IPS DF 6.9 (cell line): Measurements from ENCODE around the gene SMIM12.
"Not testable (repeated sequence)": the region's sequence is repeated elsewhere in the genome, so short reads cannot be mapped to it uniquely, and the experiment has no call there.

Source experiments
- DNase-seq: peaks from one replicate; pipeline ENCODE4 v3.0.0-alpha.2; 2013; ENCODE audit warnings: low read depth, low spot score
- H3K27ac ChIP-seq: one replicate; pipeline ENCODE4 v1.5.1; 2013; ENCODE audit warnings: low read length, control low read depth
- H3K27me3 ChIP-seq: 2 replicates; pipeline ENCODE4 v1.6.1; 2013; ENCODE audit warnings: mild to moderate bottlenecking, low read length; ENCODE audit not compliant: control insufficient read depth, insufficient read depth
- H3K36me3 ChIP-seq: 2 replicates; pipeline ENCODE4 v1.6.1; 2013; ENCODE audit warnings: low read length; ENCODE audit not compliant: control insufficient read depth, insufficient read depth
- H3K4me1 ChIP-seq: 2 replicates; pipeline ENCODE4 v1.6.1; 2013; ENCODE audit warnings: low read length; ENCODE audit not compliant: control insufficient read depth, insufficient read depth
- H3K4me3 ChIP-seq: 2 replicates; pipeline ENCODE4 v1.5.1; 2013; ENCODE audit warnings: mild to moderate bottlenecking, low read length
- H3K9me3 ChIP-seq: 2 replicates; pipeline ENCODE4 v1.6.1; 2013; ENCODE audit warnings: low read length, inconsistent platforms; ENCODE audit not compliant: control insufficient read depth, insufficient read depth
- whole genome bisulfite sequencing: extraction: QIAGEN DNeasy Blood & Tissue Kit; methylation state at CpG from one replicate; pipeline ENCODE4 v1.1.7; 2013; ENCODE audit warnings: mixed read lengths, missing lambda C conversion rate; ENCODE audit not compliant: insufficient read length, insufficient coverage; 5-methylcytosine and 5-hydroxymethylcytosine counted together

Gene SMIM12

GRCh38 chr1:34827341-34827941, 32.1 kb downstream of the SMIM12 start:
- Histone ChIP-seq H3K27me3 (no peaks in the 10 kb centered on the region), H3K4me1 (no peaks in the 10 kb centered on the region), H3K27ac (no peak overlapping the region), H3K4me3 (no peak overlapping the region), H3K9me3 (no peaks in the 10 kb centered on the region), H3K36me3 (no peaks in the 10 kb centered on the region)
- no peak for DNase-seq
- WGBS, result no CpG with 5 or more reads among the region's 5 CpGs

- H3K36me3 ChIP-seq, result no peaks in the 10 kb centered on the region
- no peaks in the 10 kb centered on the region for H3K9me3 ChIP-seq
- no CpG with 5 or more reads among the region's 11 CpGs for WGBS
- no peaks in the 10 kb centered on the region for H3K27me3 ChIP-seq
- no peak for DNase-seq
- H3K27ac ChIP-seq, result no peak overlapping the region
- no peak overlapping the region for H3K4me3 ChIP-seq
- H3K4me1 ChIP-seq, result no peaks in the 10 kb centered on the region
Observed at GRCh38 chr1:34825455-34826091, 34.0 kb downstream of the SMIM12 start.

DNA sequence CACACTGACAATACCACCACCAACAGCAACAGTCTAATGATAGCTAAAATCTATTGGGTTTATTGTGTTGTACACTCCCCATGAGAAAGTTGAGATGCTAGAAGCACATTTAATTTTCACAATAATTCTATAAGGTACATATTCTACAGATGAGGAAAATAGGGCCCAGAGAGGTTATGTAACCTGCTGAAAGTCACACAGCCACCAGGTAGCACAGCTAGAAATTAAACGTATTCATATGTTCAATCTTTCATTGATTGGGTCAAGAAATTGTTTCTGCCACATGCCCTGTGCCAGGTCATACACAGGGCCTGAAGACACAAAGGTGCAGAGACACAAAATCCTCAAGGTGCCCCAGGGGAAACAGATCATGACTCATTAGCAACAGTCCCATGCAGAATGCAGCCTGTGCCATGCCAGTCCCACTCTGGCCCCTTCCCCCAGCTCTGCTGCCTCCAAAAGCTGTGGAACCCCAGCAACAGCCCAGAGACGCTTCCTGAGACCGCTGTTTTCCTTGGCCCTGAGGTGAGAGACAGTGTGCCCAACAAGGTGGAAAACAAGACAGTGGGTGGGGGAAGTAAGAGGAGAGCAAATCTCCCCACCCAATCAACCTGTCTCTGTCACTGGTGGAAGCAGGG, 34.6 kb downstream of the SMIM12 start:
- WGBS, result no CpG with 5 or more reads among the region's 3 CpGs

GRCh38 chr1:34822202-34822601, 37.3 kb downstream of the SMIM12 start:
- no CpG with 5 or more reads among the region's 3 CpGs for WGBS
- Histone ChIP-seq H3K27ac (no peak overlapping the region), H3K4me1 (no peaks in the 10 kb centered on the region), H3K4me3 (no peak overlapping the region), H3K36me3 (no peaks in the 10 kb centered on the region), H3K9me3 (no peaks in the 10 kb centered on the region), H3K27me3 (no peaks in the 10 kb centered on the region)
- DNase-seq, result no peak

More for the DNA sequence above, 34.6 kb downstream of the SMIM12 start:
- no peaks in the 10 kb centered on the region for H3K9me3 ChIP-seq
- DNase-seq, result no peak
- H3K27ac ChIP-seq, result no peak overlapping the region
- no peaks in the 10 kb centered on the region for H3K27me3 ChIP-seq
- no peak overlapping the region for H3K4me3 ChIP-seq
- H3K36me3 ChIP-seq, result no peaks in the 10 kb centered on the region
- no peaks in the 10 kb centered on the region for H3K4me1 ChIP-seq

DNA sequence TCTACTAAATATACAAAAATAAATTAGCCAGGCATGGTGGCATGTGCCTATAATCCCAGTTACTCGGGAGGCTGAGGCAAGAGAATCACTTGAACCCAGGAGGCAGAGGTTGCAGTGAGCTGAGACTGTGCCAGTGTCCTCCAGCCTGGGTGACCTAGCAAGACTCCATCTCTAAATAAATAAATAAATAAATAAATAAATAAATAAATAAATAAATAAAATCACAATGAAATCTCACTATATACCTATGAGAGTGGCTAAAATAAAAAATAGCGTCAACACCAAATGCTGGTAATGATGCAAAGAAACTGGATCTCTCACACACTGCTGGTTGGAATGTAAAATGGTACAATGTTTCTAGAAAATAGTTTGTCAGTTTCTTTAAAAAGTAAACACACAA, 40.7 kb downstream of the SMIM12 start:
- H3K4me1 ChIP-seq, H3K27me3 ChIP-seq, H3K27ac ChIP-seq, H3K4me3 ChIP-seq, H3K9me3 ChIP-seq, H3K36me3 ChIP-seq, DNase-seq: not testable (repeated sequence)
- no CpG with 5 or more reads among the region's 2 CpGs for WGBS

DNA sequence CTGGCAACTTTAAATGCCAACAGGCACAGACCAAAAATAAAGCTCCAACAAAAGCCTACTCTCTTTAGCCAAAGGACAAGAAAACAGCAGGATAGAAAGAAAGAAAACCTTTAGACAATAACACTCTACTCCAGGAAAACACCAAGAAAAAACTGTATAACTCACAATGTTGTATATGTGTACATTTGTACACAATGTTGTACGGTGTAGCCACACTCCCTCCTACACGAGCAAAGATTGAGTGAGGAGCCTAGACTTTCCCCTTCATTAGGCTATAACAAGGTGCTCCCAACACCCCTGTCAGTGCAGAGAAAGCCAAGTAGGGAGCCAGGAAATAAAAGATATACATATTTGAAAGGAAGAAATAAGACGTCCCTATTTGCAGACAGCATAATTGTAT, 42.8 kb downstream of the SMIM12 start:
- WGBS, result no CpG with 5 or more reads among the region's 3 CpGs
- DNase-seq, result no peak
- H3K27ac ChIP-seq, result no peak overlapping the region
- no peaks in the 10 kb centered on the region for H3K9me3 ChIP-seq
- H3K36me3 ChIP-seq, result no peaks in the 10 kb centered on the region
- H3K4me1 ChIP-seq, result no peaks in the 10 kb centered on the region
- no peak overlapping the region for H3K4me3 ChIP-seq
- H3K27me3 ChIP-seq, result no peaks in the 10 kb centered on the region

GRCh38 chr1:34816332-34816731, 43.2 kb downstream of the SMIM12 start:
- DNase-seq, result no peak
- H3K9me3 ChIP-seq, result no peaks in the 10 kb centered on the region
- H3K4me3 ChIP-seq, result no peak overlapping the region
- H3K36me3 ChIP-seq, result no peaks in the 10 kb centered on the region
- no peaks in the 10 kb centered on the region for H3K4me1 ChIP-seq
- no peak overlapping the region for H3K27ac ChIP-seq
- no peaks in the 10 kb centered on the region for H3K27me3 ChIP-seq

GRCh38 chr1:34810781-34811180, 48.8 kb downstream of the SMIM12 start:
- not testable (repeated sequence) for H3K27me3 ChIP-seq, H3K4me3 ChIP-seq, H3K36me3 ChIP-seq, DNase-seq, H3K27ac ChIP-seq, H3K4me1 ChIP-seq, H3K9me3 ChIP-seq
- no CpG with 5 or more reads among the region's 3 CpGs for WGBS

- Histone ChIP-seq H3K4me3 (no peak overlapping the region), H3K36me3 (no peaks in the 10 kb centered on the region), H3K27ac (no peak overlapping the region), H3K27me3 (no peaks in the 10 kb centered on the region), H3K4me1 (no peaks in the 10 kb centered on the region), H3K9me3 (no peaks in the 10 kb centered on the region)
- WGBS, result no CpG with 5 or more reads among the region's 9 CpGs
- DNase-seq, result no peak
Observed at GRCh38 chr1:34808051-34808810, 51.3 kb downstream of the SMIM12 start.

DNA sequence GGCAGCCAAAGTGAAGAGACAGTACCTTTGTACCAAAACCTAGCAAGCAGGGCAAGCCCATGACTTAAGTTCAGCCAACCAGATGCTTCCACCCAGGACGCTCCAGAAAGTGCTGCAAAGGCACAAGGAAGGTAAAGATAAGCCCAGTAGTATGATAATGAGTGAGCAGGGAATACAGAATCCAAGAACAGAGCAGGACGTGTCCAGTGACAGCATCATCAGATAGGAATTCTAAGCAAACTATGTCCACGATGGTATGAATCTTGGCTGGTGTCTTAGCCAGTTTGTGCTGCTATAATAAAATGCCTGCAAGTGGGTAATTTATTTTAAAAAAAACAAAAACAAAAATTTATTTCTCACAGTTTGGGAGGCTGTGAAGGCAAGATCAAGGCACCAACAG, 53.2 kb downstream of the SMIM12 start:
- Histone ChIP-seq H3K36me3 (no peaks in the 10 kb centered on the region), H3K4me3 (no peak overlapping the region), H3K9me3 (no peaks in the 10 kb centered on the region), H3K4me1 (no peaks in the 10 kb centered on the region), H3K27ac (no peak overlapping the region), H3K27me3 (no peaks in the 10 kb centered on the region)
- WGBS, result no CpG with 5 or more reads among the region's 3 CpGs
- DNase-seq, result no peak
